Neural cell (in vitro differentiated cells): Measurements from ENCODE around the gene ZNF324B. TPM values are rescaled to one million over a fixed set of nuclear protein-coding genes. Genes with fewer than 3 reads are reported as not detected.

ENCODE experiments used
- H2AFZ ChIP-seq: fragments of 200-600, 300-800 bp; sonication (generic), shearing (Covaris generic); 2 replicates; pipeline ENCODE4 v1.6.0; 2014; ENCODE audit warnings: low read depth, mild to moderate bottlenecking, antibody characterized with exemption, low read length, moderate library complexity
- H3F3A ChIP-seq: fragments of 200-600 bp; shearing (Covaris generic); 2 replicates; pipeline ENCODE4 v1.6.1; 2016; ENCODE audit warnings: mild to moderate bottlenecking, moderate library complexity, mixed read lengths, antibody characterized with exemption, low read length; ENCODE audit not compliant: insufficient read depth, poor library complexity, severe bottlenecking
- H3K27ac ChIP-seq: fragments of 200-600, 300-800 bp; sonication (generic), shearing (Covaris generic); 2 replicates; pipeline ENCODE4 v1.5.1; 2014; ENCODE audit warnings: mild to moderate bottlenecking, low read length, moderate library complexity
- H3K27me3 ChIP-seq: fragments of 300-800, 200-600 bp; sonication (generic), shearing (Covaris generic); 2 replicates; pipeline ENCODE4 v1.6.0; 2014; ENCODE audit warnings: mild to moderate bottlenecking, low read depth, low read length, moderate library complexity; ENCODE audit not compliant: insufficient read depth
- H3K36me3 ChIP-seq: fragments of 300-800, 200-600 bp; sonication (generic), shearing (Covaris generic); 2 replicates; pipeline ENCODE4 v1.5.1; 2014; ENCODE audit warnings: mild to moderate bottlenecking, antibody characterized with exemption, low read length, moderate library complexity; ENCODE audit not compliant: insufficient read depth
- H3K4me2 ChIP-seq: fragments of 300-800, 200-600 bp; sonication (generic), shearing (Covaris generic); 2 replicates; pipeline ENCODE4 v1.6.0; 2014; ENCODE audit warnings: mild to moderate bottlenecking, low read length
- H3K4me3 ChIP-seq: fragments of 300-800, 200-600 bp; sonication (generic), shearing (Covaris generic); 2 replicates; pipeline ENCODE4 v1.5.1; 2014; ENCODE audit warnings: mild to moderate bottlenecking, low read length, moderate library complexity
- H3K79me2 ChIP-seq: fragments of 200-600 bp; shearing (Covaris generic); replicated peaks from 2 replicates; pipeline ENCODE4 v1.6.0; 2014; ENCODE audit warnings: mild to moderate bottlenecking, low read length, moderate library complexity; ENCODE audit not compliant: insufficient read depth
- H3K9ac ChIP-seq: fragments of 300-800, 200-600 bp; sonication (generic), shearing (Covaris generic); 2 replicates; pipeline ENCODE4 v1.6.1; 2016; ENCODE audit warnings: mild to moderate bottlenecking, low read length, mixed read lengths
- H3K9me2 ChIP-seq: fragments of 200-600 bp; shearing (Covaris generic); 2 replicates; pipeline ENCODE4 v1.6.1; 2016; ENCODE audit warnings: mild to moderate bottlenecking, low read length, mixed read lengths; ENCODE audit not compliant: insufficient read depth
- H3K9me3 ChIP-seq: fragments of 200-600, 300-800 bp; sonication (generic), shearing (Covaris generic); 2 replicates; pipeline ENCODE4 v1.6.1; 2016; ENCODE audit warnings: mild to moderate bottlenecking, mixed run types, low read length, moderate library complexity, mixed read lengths
- H4K20me1 ChIP-seq: fragments of 200-600 bp; shearing (Covaris generic); 2 replicates; pipeline ENCODE4 v1.6.1; 2016; ENCODE audit warnings: mild to moderate bottlenecking, mixed run types; ENCODE audit not compliant: insufficient read depth
- EP300 ChIP-seq: fragments of 450-650 bp; conservative IDR thresholded peaks from 2 replicates; pipeline ENCODE4 v1.6.1; 2014; ENCODE audit warnings: antibody characterized with exemption, mild to moderate bottlenecking, moderate library complexity; ENCODE audit not compliant: poor library complexity, severe bottlenecking
- EZH2 ChIP-seq: fragments of 200-600, 300-800 bp; shearing (Covaris generic), sonication (generic); IDR thresholded peaks from 2 replicates; pipeline ENCODE4 v1.6.1; 2014; ENCODE audit warnings: antibody characterized with exemption, low read length, borderline replicate concordance, mild to moderate bottlenecking; ENCODE audit not compliant: insufficient read depth, poor library complexity, severe bottlenecking
- MXI1 ChIP-seq: fragments of 450-650 bp; conservative IDR thresholded peaks from 2 replicates; pipeline ENCODE4 v1.6.1; 2014; ENCODE audit warnings: antibody characterized with exemption, mild to moderate bottlenecking; ENCODE audit not compliant: poor library complexity, severe bottlenecking
- POLR2AphosphoS5 ChIP-seq: IDR thresholded peaks from 2 replicates; pipeline ENCODE4 v1.6.1; 2012
- RAD21 ChIP-seq: fragments of 450-650 bp; conservative IDR thresholded peaks from 2 replicates; pipeline ENCODE4 v1.6.1; 2014; ENCODE audit warnings: antibody characterized with exemption, mild to moderate bottlenecking, moderate library complexity
- SMC3 ChIP-seq: fragments of 450-650 bp; conservative IDR thresholded peaks from 2 replicates; pipeline ENCODE4 v1.6.1; 2014; ENCODE audit warnings: antibody characterized with exemption, mild to moderate bottlenecking, moderate library complexity; ENCODE audit not compliant: poor library complexity
- TAF1 ChIP-seq: IDR thresholded peaks from 2 replicates; pipeline ENCODE4 v1.6.1; 2012; ENCODE audit warnings: low read depth
- polyA plus RNA-seq: library from polyadenylated mRNA; depleted of rRNA; stranded (reverse); fragments of >200 nt; gene quantifications from 2 replicates; pipeline ENCODE4 v1.2.3, GENCODE V29; 2014
- TF ChIP-seq, protein P1 (sequence below): IDR thresholded peaks from 2 replicates; pipeline ENCODE4 v1.6.1; 2012; ENCODE audit warnings: borderline replicate concordance
- TF ChIP-seq, protein P2 (sequence below): fragments of 450-650 bp; IDR thresholded peaks from 2 replicates; pipeline ENCODE4 v1.5.1; 2014; ENCODE audit warnings: antibody characterized with exemption, mild to moderate bottlenecking, moderate library complexity; ENCODE audit not compliant: poor library complexity, severe bottlenecking

ZNF324B gene
- polyA plus RNA-seq, 1 donor from 2014 or later: 10.4 TPM

DNA sequence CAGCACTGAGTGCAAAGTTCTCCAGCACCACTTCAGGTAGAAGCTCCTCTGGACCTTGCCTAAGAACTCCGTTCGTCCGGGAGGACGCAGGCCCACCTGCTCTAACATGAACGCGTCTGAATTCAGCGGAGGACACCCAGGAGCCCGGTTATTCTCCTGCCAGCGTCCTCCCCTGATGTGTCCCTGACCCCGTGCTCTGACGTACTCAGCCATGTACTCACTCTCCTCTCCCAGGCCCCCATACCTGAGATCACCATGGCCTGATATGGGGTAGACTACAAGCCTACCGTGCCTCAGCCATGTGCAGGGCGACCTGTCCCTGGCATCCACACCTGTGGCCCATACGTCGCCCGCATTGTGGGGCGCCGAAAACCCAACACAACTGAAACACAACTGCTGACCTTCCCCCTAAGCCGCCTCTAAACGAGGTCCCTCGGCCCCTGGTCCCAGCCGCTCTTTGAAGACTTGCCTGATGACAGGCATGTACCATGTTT lies 43.7 kb upstream of the ZNF324B start (continued):
- TF ChIP-seq TAF1 (no peak), EP300 (no peak)

DNA sequence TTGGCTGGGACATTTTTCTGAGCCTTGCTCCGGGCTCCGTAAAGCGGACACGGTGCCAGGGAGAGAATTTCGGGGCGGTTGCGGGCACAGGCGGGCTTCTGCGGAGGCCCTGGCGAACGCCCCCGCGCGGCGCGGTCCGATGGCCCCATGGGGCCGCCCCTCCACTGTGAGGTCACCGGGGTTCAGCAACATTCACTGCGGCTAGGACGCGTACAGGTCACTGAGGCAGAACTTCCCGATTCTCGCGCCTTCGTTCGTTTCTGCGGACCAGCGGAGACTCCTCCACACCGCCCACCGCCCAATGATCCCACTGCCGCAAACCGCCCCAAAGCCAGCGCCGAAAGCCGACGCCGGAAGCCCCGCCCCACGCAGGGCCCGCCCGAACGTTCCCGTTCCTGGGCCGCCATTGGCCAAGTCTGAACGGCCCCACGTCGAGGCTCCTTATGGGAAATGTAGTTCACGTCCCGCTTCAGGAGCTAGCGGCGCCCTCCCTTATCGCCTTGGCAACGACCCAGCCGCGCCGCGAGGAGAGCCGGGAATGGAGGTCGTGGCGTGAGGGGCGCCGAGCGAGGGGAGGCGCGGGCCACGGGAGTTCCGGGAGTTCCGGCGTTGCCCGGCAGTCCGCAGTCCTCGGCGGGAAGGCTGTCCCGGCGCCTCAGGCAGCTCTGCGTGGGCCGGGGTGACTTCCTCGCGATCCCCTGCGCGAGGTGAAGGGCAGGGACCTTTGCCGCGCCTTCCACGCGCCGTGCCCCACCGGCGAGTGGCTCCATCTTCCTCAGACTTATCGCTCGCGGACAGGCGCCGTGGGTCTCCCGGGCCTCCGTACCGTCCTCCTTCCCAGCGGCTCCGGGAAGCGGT lies 43.0 kb upstream of the ZNF324B start, which contains the start of gene ZNF584:
TSS of gene ZNF584 (plus strand) at position 498 of the 858 bp plus-strand sequence. CDS start 499 bp downstream, outside the sequence.
- H4K20me1 ChIP-seq: no peaks in the 10 kb centered on the region
- H3K27ac ChIP-seq: peak within 1 kb of the TSS; percentile 89
- peak within 1 kb of the TSS; percentile 90 for H3K9ac ChIP-seq
- no peaks in the 10 kb centered on the region for H3K9me2 ChIP-seq
- peak within 1 kb of the TSS; percentile 60 for H2AFZ ChIP-seq
- no peaks in the 10 kb centered on the region for H3K36me3 ChIP-seq
- no peaks in the 10 kb centered on the region for H3K9me3 ChIP-seq
- TF ChIP-seq, protein P1, sequence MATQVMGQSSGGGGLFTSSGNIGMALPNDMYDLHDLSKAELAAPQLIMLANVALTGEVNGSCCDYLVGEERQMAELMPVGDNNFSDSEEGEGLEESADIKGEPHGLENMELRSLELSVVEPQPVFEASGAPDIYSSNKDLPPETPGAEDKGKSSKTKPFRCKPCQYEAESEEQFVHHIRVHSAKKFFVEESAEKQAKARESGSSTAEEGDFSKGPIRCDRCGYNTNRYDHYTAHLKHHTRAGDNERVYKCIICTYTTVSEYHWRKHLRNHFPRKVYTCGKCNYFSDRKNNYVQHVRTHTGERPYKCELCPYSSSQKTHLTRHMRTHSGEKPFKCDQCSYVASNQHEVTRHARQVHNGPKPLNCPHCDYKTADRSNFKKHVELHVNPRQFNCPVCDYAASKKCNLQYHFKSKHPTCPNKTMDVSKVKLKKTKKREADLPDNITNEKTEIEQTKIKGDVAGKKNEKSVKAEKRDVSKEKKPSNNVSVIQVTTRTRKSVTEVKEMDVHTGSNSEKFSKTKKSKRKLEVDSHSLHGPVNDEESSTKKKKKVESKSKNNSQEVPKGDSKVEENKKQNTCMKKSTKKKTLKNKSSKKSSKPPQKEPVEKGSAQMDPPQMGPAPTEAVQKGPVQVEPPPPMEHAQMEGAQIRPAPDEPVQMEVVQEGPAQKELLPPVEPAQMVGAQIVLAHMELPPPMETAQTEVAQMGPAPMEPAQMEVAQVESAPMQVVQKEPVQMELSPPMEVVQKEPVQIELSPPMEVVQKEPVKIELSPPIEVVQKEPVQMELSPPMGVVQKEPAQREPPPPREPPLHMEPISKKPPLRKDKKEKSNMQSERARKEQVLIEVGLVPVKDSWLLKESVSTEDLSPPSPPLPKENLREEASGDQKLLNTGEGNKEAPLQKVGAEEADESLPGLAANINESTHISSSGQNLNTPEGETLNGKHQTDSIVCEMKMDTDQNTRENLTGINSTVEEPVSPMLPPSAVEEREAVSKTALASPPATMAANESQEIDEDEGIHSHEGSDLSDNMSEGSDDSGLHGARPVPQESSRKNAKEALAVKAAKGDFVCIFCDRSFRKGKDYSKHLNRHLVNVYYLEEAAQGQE: peak; percentile 32
- TF ChIP-seq MXI1 (peak; percentile 98), SMC3 (no peak), POLR2AphosphoS5 (peak; percentile 97), EZH2 (no peak), EP300 (peak; percentile 28), RAD21 (no peak), TAF1 (peak; percentile 71)
- TF ChIP-seq, protein P2, sequence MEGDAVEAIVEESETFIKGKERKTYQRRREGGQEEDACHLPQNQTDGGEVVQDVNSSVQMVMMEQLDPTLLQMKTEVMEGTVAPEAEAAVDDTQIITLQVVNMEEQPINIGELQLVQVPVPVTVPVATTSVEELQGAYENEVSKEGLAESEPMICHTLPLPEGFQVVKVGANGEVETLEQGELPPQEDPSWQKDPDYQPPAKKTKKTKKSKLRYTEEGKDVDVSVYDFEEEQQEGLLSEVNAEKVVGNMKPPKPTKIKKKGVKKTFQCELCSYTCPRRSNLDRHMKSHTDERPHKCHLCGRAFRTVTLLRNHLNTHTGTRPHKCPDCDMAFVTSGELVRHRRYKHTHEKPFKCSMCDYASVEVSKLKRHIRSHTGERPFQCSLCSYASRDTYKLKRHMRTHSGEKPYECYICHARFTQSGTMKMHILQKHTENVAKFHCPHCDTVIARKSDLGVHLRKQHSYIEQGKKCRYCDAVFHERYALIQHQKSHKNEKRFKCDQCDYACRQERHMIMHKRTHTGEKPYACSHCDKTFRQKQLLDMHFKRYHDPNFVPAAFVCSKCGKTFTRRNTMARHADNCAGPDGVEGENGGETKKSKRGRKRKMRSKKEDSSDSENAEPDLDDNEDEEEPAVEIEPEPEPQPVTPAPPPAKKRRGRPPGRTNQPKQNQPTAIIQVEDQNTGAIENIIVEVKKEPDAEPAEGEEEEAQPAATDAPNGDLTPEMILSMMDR: peak; percentile 48
- peak within 1 kb of the TSS; percentile 99 for H3K4me3 ChIP-seq
- H3K79me2 ChIP-seq: peaks cover 12% of the 10 kb centered on the region
- no peaks in the 10 kb centered on the region for H3K27me3 ChIP-seq
- no peaks in the 10 kb centered on the region for H3F3A ChIP-seq
- H3K4me2 ChIP-seq: peak within 1 kb of the TSS; percentile 91
